Measurements from ENCODE around the gene GRID2.
"Not testable (repeated sequence)": the region's sequence is repeated elsewhere in the genome, so short reads cannot be mapped to it uniquely, and the experiment has no call there.

The GRID2 gene

DNA sequence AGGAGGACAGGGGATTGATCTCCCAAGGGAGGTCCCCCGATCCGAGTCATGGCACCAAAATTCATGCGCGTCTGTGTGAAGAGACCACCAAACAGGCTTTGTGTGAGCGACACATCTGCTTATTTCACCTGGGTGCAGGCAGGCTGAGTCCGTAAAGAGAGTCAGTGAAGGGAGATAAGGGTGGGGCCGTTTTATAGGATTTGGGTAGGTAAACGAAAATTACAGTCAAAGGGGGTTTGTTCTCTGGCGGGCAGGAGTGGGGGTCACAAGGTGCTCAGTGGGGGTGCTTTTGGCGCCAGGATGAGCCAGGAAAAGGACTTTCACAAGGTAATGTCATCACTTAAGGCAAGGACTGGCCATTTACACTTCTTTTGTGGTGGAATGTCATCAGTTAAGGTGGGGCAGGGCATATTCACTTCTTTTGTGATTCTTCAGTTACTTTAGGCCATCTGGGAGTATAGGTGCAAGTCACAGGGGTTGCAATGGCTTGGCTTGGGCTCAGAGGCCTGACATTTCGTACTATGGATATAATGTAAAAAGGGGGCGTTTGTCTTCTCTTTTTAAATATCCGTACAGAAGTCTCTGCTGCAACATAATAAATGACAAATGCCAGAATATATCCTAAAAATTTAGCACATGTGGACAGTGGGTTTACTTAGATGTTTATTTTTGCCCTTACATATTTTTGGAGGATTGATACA is 140.5 kb downstream of the GRID2 start:
- DNase-seq: not testable (repeated sequence)

DNA sequence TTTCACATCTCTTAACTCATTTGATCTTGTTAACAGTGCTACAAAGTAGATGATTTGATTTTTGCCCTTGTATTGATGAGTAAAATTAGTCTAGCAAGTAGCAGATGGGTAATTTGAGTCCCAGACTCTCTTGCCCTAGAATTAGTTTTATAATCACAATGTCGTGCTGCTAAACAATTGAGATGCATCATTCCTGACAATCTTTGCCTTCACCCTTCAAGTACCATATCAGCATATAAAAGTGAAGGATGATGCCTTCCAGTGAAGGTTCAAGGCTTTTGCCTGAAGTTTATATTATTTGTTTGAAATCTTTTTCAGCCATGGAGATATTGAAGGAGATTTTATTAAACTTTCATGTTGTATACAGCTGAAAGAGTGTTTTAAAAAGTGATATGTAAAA is 141.4 kb downstream of the GRID2 start:
- no peak for DNase-seq

DNA sequence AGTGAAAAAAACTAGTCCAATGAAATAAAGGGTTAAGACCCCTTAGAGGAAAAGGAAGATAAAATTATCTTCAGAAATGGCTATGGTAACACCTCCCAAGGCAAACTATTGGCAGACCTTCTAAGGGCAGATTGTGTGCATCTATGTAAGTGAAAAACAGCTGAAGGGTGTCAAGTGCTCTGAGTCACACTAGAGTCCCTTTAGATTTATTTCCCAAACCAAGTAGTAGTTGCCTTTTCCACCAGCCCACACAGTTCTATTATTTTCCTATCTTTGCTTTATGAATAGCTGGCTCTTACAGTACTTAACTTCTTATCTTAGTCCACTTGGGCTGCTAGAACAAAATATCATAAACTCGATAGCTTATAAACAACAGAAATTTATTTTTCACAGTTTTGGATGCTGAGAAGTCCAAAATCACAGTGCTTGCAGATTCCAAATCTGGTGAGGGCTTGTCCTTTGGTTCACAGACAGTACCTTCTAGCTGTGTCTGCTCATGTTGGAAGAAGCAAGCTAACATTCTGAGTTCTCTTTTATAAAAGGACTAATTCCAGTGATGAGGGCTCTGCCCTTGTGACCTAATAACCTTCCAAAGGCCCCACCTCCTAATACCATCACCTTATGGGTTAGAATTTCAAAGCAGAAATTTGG is 143.6 kb downstream of the GRID2 start:
- DNase-seq: no peak

DNA sequence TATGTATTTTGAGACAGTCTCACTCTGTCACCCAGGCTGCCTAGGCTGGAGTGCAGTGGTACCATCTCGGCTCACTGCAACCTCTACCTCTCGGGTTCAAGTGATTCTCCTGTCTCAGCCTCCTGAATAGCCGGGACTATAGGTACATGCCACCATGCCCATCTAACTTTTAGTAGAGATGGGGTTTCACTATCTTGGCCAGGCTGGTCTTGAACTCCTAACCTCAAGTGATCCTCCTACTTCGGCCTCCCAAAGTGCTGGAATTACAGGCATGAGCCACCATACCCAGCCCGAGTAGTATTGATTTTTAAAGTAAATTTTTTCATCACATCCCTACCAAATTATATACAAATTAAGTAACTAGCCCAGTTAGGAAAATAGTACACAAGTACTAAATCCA is 144.4 kb downstream of the GRID2 start:
- not testable (repeated sequence) for DNase-seq

DNA sequence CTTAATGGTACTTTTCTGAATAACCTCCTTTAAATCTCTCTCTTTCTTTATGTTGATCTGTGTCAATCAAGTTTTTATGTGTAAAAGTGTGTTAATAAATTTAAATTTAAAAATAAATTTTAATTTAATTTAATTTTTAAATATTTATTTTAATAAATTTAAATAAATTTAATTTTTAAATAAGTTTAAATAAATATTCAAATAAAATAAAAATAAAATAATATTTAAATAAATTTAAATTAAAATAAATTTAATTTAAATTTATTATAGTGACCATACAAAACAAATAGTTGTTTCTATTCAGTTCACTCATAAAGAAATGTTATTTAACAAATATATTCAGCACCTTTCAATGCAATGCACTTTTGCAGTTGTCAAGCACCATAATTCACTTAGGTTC is 146.9 kb downstream of the GRID2 start:
- DNase-seq: no peak

DNA sequence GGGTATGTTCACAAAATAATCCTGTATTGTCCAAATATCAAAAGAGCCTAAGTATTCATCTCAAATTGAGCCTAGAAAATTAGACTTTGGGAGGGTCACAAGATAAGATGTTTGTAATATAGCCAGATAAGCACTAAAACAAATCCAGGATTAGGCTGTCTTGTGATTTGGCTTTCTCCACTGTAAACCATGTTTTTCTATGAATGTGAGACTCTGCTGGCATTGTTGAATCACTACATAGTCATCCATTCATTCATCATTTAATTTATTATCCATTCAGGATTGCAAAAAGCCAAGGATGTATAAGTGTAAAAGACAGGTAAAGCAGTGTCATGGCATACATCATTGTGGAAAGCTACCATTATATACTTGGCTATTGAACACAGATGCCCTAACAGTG is 148.0 kb downstream of the GRID2 start:
- no peak for DNase-seq

DNA sequence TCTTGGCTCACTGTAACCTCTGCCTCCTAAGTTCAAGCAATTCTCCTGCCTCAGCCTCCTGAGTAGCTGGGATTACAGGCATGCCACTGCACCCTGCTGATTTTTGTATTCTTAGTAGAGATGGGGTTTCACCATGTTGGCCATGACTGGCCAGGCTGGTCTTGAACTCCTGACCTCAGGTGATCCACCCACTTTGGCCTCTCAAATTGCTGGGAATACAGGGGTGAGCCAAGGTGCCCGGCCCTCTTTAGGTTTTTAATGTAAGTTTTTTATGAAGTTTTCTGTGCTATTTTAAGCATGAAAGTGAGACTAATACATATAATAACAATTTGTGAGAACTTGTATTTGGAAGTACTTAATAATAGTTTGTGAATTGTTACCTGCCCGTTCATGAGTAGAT is 148.6 kb downstream of the GRID2 start:
- not testable (repeated sequence) for DNase-seq

DNA sequence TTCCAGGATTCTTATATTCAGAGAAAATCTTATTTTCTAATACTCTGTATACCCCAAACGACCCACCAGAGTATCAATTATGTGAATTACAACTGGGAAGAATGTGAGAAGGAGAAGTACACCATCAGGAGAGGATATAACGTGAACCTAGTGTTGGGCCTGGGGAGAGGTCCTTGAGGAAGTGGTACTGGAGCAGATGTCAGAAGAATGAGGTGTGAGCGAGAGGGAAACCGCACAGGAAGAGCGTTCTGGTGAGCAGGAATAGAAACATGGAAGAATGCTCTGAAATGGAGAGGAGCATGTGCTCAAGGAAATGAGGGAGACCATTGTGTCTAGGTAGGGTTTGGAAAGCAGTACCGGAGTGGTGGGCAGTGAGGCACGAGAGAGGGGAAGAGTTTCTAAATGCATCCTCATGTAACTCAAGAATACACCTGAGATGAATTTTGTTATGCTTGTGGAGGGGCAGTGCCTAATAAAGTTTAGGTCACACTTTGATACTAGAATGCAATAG is 151.6 kb downstream of the GRID2 start:
- DNase-seq: no peak

DNA sequence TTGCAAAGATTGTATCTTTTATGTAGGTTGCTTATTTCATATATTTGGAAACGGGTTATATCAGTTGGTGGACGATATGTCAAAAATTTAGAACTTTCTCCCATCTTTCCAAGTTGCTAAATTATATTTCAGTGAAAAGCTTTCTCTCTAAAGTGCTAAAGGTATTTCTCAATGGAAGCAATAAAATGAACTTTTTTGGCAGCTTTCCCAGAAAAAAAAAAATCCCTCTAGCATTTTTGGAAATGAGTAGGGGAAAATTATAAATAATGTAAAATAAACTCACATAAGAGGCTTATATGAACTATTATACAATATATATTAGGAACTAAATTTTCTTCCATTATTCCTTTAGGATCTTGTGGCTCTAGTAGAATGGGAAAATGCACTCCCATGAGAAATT is 152.2 kb downstream of the GRID2 start:
- DNase-seq: no peak

DNA sequence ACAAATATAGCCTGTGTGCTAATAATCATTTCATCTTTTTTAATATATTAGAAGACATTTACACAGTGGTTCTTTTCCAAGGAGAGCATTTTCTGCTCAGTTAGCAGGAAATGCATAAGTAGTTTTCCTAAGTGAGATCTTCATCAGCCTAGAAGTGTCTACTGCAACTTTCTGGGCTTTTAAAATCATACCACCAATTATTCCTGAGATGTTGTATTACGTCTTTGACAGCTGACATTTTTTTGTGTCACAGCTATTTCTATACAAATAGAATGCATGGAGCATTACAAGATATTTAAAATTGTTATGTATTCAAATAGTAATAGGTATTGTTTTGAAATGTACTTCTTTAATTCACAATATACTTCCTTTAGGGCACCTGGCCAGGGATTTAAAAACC is 158.0 kb downstream of the GRID2 start:
- DNase-seq: no peak

DNA sequence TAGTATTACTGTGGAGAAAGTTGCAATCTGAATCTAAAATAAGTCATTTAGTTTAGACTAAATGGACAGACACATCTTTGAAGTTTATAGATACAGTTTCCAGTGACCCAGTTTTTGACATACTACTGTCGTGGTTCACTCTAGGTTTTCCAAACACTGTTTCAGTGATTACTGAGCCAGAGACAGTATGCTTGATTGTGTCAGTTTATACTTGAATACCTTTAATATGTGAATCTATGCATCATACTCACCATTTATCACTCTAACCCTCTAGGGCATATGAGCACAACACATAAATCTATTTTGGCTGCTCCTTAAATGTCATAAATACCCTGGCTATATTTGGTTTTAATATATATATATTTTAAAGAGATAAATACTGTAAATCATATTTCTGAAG is 173.5 kb downstream of the GRID2 start:
- DNase-seq: no peak

DNA sequence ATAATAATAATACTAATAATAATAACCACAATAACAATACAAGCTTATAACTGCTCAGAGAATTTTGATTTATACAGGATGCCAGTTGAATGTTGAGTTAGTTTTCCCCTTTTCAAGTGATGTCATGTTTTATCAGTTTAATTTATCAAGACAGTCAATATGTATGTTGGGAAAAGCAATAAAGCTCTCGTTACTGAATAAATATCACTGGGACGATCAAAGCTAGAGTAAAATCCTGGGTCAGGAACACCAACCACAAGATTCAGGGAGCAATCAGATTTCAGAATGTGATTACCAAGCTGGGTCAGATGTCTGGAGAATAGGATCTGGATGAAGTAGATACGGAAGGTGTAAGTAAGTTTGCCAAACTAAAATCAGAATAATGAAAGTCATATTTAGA is 179.6 kb downstream of the GRID2 start:
- DNase-seq: no peak

DNA sequence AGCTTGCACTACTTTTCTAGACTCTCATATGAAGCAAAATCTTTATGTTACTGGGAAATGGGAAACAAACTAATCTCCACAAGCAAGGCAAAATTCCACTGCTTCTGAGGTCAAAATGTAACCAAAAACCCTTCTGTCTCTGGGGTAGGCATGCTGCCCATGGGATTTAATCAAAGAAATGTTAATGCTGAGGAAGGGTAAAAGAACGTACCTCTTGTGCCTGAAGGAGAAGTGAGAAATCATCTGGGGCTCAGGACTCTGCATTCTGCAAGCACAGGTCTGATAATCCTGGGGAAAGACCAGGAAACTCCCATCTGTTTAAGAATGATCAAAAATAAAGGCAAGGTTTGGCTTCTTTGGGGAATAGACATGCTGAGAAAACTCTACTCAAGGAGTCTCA is 184.7 kb downstream of the GRID2 start:
- DNase-seq: no peak

DNA sequence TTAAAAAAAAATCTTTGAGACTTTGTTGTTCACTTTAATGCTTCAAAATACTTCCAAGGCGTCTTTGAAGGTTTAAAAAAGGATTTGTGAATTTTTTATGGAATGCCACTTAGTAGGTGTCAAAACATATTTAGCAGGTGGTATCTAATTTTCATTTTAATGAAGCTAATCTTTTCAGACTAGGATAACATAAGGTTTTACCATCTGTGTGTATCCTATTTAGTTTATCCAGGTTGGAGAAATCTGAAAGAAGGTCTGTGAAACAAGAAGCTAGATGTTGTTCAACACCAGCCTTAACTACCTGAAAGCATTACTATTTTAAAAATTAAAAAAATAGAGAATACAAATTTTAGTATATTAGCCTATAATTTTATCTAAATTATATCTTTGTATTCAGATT is 193.4 kb downstream of the GRID2 start:
- no peak for DNase-seq

DNA sequence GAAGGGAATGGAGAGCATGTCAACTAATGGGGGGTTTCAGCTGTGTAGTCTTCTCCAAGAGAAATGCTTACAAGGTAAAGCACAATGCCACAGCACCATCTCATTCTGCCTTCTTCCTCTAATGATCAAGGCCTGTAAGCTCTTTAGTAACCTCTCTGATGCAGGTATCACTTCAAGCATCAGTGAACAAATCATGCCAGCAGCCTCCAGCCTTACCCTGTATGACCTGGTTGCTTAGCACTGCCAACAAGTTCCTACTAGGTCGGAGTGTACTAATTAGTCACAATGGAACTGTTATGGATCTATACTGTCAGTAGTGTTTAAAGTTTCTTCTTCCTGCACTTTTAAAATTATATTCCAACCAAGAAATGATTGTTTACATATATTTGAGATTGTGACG is 197.7 kb downstream of the GRID2 start:
- no peak for DNase-seq

DNA sequence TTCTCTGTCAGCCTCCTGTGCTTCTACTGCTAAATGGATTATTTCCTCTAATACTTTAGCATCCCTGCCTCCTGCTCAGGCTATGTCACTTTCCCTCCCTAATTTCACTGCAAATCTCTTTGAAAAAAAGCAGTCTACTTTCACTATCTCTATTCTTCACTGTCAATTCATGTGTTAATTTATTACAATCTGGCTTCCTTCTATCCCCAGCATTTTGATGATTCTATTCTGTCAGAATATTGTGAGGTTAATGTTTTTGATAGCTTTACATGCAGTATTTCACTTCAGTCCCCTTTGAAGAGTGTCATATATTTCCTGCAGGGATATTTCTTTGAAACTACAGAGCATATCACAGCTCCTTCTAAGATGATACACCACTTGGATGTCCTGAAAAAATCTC is 203.2 kb downstream of the GRID2 start:
- no peak for DNase-seq

DNA sequence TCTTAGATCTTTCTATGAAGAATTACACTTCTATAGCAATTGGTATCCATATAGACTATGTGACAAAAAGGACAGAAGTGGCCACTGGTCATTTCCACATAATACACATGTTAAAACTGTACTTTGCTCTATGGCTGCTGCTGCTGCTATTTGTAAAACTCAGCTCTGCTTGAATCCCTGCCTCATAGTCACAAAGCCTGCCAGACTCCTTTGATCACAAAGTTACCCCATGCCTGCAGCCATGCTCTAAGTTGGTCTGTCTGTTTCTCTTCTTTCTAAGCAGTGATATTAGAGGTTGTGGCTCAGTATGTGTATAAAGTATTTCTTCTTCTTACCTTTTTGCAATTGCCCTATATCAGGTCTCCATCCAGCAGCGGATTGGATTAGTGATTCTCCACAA is 210.9 kb downstream of the GRID2 start:
- no peak for DNase-seq

DNA sequence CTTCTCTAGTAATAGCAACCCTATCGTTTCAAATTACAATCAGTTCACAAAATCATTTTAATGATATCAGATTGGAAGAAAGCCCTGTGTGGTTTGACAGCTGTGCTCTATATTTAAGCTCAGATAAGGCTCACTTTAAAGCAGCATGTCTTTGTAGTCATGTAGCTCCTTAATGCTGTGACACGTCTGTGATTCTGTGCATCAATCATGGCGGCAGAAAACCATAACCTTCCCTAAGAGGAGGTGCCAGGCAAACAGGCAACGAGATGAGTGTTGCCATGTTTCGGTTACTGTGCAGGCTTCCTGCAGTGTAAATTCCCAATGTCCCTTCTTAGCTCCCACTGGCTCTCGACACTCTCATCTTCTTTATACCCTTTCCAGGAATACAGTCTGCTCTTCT is 212.7 kb downstream of the GRID2 start:
- DNase-seq: no peak

DNA sequence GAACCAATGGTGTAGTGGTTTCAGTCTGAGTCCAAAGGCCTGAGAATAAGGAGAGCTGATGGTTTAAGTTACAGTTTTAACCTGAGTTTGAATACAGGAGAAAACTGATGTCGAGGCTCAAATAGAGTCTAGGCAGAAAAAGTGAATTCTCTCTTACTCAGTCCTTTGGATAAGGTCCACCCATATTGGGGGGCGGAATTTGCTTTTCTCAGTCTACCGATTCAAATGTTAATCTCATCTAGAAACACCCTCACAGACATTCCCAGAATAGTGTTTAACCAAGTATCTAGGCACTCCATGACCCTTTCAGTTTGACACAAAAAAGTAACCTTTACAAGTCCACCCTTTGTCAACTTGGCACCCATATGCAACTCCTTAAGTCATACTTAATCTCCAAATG is 216.0 kb downstream of the GRID2 start:
- DNase-seq: no peak

DNA sequence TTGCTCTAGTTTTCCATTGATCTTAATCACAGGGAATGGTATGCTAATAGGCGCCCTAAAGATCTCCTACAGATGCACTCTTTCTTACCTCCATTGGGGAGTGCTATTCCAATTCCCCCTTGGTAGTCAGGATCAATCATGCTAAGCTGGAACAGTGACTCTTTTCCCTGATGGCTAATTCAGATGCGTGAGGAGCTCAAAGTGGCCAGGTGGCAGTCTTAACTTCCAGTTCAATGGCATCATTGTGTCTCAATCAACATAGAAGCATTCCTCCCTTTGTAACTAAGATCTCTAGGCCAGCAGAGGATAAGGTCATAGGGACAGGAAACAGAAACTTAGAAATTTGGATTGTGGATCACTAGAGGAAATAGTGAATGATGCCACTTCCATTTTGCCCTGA is 216.8 kb downstream of the GRID2 start:
- DNase-seq: no peak

DNA sequence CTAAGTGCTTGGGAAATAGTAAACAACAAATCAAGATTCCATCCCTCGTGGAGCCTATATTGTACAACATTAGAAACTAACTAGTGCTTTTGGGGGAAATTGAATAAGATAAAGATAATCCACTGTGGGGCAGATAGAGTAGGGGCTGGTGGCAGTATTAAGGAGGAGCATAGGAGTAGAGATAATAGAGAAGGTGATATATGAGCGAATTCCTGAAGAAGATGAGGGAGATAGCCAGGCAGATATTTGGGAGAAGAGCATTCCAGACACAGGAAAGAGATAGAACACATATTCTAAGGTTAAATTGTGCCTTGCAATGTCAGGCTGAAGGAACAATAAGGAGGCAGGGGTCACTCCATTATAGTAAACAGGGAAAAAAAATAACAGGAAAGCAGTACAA is 218.2 kb downstream of the GRID2 start:
- no peak for DNase-seq

DNA sequence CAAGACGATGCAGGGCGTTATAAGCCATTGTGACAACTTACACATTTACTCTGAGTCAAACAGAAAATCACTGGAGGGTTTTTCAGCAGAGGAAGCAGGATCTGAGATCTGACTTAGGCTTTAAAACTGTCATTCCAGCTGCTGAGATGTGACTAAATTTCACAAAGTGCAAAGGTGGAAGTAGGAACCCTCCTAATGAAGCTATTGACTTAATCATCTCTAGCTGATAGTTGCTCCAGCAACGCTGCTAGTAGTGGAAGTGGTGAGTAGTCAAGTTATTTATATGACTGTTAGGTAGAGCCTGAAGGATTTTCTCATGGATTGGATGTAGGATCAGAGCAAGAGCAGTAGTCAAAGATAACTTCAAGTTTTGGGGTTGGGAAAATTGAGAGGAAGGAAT is 218.6 kb downstream of the GRID2 start:
- no peak for DNase-seq

DNA sequence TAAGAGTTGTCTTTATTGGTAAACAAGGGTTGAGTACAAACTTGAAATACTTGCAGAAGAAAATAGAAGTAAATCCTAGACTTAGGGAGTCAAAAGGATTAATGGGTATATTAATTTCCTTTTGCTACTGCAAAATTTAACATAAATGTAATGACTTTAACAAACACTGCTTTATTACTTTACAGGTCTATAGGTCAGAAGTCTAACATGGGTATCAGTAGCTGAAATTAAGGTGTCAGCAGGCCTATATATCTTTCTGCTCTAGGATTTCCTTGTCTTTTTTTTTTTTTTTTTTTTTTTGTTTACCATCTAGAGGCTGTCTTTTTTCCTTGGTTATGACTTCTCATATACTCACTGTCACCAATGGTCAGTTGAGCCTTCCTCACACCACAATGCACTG is 220.4 kb downstream of the GRID2 start:
- DNase-seq: no peak

DNA sequence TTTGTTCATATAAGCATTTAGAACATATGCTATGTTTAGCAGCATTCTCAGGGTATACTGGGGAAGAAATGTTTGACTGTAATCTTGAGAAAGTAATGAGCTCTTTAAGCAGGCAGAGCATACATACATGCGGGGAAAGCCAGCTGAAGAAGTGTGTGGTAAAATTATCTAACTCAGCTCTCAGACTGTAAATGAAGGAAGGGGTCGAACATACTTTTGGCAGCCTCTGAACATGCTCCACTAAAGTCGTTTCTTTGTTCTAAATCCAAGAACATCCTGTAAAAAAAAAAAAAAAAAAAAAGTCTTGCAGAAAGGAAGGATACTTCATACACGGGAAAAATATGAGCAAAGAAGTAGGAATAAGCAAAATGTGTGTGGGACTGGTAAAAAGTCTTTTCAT is 224.8 kb downstream of the GRID2 start:
- no peak for DNase-seq

DNA sequence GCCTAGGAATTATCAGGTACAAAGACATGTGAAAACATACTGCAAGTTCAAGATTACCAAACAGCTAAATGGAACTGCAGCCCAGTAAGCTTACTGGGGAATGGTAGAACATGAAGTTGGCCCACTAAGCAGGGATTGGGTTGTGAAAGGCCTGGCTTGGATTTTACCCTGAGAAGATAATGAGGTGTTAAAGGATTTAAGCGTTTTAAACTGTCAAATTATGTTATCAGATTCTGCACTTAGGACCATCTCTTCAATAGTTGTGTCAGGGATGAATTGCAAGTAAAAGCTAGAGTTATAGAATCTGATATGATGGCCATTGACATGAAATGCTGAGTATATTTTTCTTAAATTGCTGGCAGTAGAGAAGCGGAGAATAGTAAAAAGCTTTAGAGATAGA is 225.7 kb downstream of the GRID2 start:
- DNase-seq: no peak
